ENCODE measurements around the gene PRR33.

Gene PRR33

DNA sequence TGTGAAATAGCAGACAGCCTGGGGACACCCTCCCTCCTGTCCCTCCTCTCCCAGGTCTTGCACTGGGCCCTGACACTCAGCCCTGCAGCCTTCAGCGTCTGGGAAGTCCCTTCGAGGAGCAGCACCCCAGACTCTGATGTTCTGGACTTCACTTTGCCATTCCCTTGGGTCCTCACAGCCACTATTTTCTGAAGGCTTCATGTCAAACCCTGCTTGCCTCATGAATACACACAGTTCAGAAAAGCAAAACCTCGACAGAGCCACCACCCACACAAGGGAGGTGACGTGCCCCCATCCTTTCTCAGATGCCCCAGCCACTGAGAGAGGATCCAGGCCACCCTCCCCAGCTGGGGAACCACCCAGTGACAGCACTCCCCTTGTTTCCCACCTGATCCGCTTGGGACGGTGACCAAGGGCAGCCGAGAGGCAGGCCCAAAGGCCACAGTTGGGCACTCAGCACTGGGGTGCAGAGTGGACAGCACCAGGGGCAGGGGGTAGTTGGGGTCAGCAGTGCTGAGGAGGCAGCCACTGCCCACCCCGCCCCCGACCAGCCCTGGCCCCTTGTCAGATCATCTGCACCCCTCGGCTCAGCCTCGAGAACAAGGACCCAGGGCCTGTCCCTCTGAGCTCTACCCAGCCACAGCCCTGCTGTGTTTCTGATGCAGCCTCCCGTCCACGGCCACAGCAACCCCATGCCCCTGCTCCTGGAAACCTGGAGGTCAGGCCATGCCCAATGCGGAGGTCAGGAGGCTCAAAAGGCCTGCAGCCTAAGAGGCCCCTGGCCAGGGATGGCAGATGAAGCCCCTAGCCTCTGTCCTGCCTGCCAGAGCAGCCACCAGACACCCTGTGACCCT is 24.7 kb upstream of the PRR33 start:
- no peak for DNase-seq (ENCODE audit: low spot score)

DNA sequence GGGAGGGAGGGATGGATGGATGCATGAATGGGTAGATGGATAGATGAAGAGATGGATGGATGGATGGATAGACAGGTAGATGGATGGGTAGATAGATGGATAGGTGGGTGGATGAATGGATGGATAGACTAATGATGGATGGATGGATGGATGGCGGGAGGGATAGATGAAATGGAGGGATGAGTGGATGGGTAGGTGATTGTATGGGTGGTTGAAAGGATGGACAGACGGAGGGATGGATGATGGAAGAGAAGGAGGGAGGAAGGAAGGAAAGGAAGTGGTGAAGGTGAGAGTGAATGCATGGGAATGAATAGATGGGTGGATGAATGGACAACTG is 24.1 kb upstream of the PRR33 start:
- no peak for DNase-seq (ENCODE audit: low spot score)

DNA sequence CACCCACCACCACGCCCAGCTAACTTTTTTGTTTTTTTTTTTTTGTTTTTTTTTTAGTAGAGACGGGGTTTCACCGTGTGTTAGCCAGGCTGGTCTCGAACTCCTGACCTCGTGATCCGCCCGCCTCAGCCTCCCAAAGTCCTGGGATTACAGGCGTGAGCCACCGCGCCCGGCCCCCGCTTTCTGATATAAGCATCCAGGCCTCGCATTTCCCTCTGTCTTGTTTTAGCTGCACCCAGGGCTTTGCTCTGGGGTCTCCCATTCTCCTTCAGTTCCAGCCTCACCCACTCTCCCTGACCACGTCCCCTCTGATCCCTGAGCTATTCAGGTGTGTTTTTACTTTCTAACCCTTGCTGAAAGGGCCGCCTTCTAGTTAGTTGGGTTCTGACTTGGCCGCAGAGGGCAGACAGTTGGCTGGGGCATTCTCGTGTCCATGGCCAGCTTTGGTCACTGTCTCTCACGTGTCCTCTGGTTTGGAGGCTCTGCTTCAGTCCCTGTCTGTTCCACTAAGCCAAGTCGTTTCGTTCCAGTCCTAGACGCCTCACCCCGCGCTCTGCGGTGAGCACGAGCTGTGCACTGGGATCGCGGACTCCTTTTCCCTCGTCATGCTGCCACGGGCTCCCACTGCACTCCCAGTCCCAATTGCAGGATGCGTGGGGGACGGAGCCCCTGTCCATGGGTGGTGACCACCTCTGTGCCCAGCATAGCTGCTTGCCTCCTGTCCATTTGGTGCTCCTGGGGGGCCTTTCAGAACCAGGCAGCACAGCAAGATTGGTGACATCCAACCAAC is 21.8 kb upstream of the PRR33 start:
- DNase-seq (ENCODE audit: low spot score): no peak

DNA sequence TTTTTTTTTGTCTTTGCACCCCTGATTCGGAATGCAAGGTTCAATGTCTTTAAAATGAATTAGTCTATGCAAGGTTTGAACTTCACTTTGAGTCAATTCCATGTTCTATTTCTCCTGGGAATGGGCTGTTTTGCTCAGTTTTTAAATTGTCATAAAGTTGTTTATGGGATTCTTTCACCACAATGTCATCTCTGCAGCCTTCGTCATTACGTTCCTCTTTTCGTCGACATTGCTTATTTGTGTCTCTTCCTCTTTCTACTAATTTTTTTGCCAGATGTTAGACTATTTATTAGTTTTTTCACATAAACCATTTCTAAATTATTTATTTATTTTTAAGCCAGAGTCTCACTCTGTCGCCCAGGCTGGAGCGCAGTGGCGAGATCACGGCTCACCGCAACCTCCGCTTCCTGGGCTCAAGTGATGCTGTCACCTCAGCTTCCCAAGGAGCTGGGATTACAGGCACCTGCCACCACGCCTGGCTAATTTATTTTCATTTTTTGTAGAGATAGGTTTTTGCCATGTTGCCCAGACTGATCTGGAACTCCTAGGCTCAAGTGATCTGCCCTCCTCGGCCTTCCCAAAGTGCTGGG is 20.7 kb upstream of the PRR33 start:
- DNase-seq (ENCODE audit: low spot score): no peak

DNA sequence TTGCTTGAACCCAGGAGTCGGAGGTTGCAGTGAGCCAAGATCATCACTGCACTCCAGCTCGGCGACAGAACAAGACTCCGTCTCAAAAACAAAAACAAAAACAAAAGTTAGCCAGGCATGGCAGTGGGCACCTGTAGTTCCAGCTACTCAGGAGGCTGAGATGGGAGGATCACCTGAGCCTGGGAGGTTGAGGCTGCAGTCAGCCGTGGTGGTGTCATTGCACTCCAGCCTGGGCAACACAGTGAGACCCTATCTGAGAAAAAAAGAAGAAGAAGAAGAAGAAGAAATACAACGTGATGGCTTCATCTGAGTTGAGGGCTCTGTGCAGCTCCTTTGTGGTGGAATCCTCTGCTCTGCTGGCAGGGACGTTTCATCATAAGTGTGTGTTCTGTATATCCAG is 17.8 kb upstream of the PRR33 start:
- DNase-seq (ENCODE audit: low spot score): no peak

DNA sequence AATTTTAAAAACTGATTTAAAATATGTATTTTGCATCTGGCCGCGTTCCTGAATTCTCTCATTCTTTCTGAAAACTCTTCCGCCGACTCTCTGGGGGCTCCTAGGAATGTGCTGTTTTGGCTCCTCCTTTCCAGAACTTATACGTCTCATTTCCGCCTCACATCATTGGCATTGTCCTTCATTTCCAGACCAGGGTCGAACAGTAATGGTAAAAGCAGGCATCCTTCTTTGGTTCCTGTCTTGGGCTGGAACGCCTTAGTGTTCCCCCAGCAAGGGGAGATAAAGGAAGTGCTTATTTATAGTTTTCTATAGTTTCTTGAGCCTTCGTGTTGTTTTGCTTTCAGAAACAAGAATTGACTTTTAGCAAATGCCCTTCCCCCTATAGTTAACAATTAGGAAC is 16.9 kb upstream of the PRR33 start:
- no peak for DNase-seq (ENCODE audit: low spot score)

DNA sequence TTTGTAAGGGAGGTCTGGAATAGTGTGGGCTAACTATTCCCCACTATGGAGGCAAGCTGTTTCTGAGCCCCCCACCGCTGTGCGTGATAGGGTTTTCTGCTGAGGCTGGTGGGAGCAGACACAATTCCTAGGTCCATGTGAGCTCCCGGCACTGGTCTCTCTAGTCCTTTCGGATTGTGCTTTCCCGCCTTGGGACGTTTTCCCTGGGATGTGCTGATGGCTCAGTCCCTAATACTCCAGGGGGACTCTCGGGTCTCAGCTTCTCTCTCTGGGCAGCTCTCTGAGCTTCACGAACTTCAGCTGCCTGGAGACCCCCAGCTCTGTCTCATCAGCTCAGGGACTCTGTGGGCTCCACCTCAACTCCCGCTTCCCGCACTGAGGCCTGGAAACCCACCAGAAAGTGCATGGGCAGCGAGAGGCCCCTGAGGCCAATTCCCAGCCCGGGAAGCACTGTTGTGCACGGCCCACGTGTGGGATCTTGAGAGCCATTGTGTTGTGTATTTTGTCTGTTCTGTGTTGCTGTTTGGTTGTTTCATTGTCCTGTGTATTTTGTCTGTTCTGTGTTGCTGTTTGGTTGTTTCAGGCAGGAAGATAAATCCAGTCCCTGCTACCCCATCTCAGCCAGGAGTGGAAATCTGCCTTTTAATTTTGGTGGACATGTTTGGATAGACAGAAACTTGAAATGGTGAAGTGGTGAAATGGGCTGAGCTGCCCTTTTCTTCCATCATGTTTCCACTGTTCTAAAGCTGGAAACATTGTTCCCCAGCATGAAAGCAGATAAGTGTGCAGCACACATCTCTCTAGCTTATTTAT is 15.1 kb upstream of the PRR33 start:
- DNase-seq (ENCODE audit: low spot score): no peak

DNA sequence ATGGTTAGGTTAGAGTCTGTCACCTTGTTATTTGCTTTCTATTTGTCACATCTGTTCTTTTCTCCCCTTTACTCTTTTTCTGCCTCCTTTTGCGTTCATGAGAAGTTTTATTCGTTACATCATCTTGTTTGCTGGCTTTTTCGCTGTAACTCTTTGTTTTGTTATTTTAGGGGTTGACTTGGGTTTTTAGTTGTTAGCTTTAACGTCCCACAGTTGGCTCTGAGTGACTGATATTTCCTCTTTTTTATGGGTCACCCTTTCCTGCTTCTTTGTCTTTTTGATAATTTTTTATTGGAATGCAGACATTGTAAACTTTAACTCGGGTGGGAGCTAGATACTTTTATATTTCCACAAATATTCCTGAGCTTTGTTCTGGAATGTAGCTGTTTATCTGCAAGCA is 14.5 kb upstream of the PRR33 start:
- DNase-seq (ENCODE audit: low spot score): no peak

DNA sequence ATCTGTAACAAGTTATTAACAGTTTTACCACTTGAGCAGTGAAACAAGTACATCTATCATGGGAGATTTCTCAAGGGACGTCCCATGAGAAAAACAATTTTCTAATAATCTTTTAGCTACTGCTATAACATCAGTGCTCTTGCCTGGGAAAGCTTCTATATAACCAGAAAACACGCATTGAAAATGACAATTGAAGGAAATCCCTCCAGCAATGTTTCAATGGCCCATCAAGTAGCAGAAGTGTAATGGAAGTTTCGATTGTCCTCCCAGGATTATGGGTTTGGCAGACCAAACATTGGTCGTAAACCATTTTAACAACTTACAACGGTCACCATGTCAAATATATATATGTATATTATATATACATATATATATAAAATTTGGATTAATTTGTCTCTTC is 8.0 kb upstream of the PRR33 start:
- no peak for DNase-seq (ENCODE audit: low spot score)

DNA sequence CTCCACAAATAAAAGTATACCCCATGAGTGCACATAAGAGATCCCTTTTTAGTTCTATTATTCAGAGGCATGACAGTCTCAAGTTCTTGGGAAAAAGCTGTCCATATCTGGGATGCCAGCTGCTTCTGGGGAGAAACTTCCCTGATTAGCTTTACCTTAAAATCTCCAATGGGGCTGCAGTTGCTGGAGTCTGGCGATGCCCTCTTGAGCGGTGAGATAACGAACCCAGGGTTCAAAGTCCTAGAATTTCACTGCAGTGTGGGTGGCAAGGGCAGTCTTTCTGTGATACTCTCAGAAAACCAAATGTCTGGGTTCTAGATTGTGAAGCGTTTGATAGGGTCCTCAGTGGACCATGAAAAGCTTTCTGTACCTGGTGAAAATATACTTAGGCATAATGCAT is 7.4 kb upstream of the PRR33 start:
- no peak for DNase-seq (ENCODE audit: low spot score)

DNA sequence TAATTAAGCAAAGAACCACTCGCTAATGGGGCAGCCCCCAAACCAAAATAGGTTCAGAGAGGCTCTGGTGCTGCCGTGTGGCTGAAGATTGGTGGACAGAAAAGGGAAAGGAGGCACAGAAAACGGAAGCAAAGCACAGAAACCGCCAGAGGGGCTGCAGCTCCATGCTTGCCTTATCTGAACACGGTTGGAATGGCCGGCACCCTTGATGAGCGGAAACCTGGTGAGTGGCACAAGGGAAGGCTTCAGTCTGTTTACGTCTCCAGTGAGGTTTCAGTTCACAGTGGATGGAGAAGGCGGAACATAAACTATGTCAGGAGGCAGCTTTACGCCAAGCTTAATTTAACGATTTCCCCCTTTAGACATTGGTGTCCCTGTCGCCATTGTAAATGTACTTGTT is 5.2 kb upstream of the PRR33 start:
- no peak for DNase-seq (ENCODE audit: low spot score)

DNA sequence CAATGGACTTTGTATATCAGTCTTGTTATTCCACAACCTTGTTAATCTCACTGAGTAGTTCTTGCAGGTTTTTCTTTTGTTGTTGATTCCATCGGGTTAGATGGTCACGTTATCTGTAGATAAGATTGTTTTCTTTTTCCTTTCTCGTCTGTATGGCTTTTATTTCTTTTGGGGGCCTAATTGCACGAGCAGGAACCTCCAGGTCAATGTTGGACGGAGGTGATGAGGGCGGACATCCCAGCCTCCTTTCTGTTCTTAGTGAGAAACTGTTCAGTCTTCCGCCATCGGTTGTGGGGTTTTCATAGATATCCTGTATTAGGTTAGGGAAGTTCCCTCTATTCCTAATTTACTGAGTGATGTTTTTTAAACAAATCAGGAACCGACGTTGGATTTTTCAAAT is 4.8 kb upstream of the PRR33 start:
- no peak for DNase-seq (ENCODE audit: low spot score)

DNA sequence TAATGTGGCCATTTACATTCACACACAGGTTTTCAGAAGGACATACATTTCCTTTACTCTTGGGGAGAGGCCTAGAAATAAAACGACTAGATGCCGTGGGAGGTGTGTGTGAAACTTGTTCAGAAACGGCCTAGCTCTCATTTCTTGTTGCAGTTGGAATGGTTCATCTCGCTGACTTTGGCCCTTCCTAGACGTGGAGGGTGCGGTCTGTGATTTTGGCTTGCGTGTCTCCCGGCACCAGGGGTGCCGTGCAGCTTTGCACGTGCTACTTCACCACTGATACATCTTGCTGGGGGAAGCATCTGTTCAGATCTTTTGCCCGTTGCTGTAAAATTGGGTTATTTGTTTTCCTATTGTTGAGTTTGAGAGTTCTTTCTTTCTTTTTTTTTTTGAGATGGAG is 3.1 kb upstream of the PRR33 start:
- DNase-seq (ENCODE audit: low spot score): no peak

DNA sequence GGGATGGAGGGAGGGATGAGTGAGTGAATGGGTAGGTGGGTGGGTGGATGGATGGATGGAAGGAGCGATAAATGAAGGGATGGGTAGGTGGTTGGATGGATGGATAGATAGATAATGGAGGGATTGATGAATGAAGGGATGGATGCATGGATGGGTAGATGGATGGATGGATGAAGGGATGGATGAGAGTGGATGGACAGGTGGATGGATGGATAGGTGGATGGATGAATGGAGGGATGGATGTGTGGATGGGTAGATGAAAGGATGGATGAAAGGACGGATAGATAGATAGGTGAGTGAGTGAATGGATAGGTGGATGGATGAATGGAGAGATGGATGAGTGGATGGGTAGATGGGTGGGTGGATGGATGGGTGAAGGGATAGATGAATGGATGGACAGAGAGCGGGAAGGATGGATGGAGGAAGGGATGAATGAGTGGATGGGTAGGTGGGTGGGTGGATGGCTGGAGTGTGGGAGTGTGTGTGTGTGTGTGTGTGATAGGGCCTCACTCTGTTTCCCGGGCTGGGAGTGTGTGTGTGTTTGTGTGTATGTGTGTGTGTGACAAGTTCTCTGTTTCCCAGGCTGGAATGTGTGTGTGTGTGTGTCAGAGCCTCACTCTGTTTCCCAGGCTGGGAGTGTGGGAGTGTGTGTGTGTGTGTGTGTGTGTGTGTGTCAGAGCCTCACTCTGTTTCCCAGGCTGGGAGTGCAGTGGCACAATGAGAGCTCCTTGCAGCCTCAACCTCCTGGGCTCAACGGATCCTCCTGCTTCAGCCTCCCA is 2.1 kb upstream of the PRR33 start:
- no peak for DNase-seq (ENCODE audit: low spot score)

DNA sequence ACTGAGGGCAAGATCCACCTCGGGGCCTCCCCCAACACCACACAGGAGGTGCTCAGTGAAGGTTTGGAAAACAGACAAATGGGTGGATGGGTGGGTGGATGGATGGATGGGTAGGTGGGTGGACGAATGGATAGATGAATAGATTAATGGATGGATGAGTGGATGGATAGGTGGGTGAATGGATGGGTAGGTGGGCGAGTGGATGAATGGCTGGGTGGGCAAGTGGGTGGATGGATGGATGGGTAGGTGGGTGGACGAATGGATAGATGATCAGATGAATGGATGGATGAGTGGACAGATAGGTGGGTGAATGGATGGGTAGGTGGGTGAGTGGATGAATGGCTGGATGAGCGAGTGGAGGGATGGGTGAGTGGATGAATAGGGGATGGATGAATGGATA is 863 bp upstream of the PRR33 start:
- DNase-seq (ENCODE audit: low spot score): no peak

DNA sequence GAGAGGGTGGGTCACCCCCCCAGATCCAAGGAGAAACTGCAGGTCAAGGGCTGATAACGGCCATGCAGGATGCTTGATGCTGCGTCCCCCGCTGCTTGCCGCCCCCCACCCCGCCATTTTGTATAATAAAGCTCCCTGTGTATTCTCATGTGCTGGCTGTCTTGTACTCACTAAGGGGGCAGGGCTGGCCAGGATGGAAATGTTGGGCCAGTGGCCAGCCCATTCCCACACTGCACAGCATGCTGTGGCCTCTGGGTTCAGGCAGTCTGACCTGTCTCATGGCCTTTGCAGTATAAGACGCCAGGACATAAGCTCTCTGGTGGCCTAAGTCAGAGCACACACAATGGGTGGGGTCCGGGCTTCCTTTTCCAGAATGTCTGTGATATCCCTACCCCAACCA is 421 bp upstream of the PRR33 start:
- DNase-seq (ENCODE audit: low spot score): no peak

DNA sequence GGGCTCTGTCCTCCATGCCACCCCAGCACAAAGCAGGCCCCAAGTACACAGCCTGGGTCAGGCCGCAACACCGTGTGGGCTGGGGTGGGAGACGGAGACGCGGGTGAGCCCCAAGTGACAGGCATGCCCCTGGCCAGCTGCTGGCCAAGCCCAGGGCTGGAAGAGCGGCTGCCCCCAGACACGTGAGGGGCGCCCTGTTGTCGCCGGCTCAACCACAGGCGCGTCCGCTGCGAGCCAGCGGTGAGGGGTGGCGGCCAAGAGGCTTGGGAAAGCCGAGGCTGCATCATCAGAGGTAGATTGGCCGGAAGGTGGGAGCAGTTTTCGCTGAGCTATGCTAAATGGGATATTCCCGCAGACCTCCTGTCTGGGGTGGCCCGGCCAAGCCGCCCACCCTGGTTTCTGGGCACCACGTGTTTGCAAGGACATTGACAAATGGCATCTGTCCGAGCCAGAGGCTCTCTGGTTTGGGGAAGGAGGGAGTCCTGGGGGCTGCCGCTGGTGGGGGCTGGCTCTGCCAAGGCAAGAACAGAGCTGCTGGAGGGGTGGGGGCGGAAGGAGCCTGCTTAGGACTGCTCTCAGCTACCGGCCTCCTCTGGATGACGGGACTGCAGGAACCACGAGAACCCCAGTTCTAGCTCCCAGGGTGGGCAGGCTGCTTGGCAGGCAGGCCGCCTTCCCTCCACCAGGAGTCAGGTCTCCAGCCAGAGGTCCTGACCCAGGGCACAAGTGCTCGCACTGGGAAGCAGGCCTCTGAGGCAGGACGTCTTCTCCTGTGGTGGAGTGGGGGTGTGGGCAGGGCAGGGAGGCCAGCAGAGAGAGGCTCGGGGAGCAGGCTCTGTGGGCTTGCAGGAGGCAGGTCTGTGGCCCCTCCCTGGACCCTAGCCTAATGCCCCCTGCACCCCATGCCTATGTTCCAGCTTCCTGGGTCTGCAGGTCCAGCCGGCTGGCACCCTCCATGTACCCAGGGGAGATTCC is 552 bp downstream of the PRR33 start:
- DNase-seq (ENCODE audit: low spot score): no peak

DNA sequence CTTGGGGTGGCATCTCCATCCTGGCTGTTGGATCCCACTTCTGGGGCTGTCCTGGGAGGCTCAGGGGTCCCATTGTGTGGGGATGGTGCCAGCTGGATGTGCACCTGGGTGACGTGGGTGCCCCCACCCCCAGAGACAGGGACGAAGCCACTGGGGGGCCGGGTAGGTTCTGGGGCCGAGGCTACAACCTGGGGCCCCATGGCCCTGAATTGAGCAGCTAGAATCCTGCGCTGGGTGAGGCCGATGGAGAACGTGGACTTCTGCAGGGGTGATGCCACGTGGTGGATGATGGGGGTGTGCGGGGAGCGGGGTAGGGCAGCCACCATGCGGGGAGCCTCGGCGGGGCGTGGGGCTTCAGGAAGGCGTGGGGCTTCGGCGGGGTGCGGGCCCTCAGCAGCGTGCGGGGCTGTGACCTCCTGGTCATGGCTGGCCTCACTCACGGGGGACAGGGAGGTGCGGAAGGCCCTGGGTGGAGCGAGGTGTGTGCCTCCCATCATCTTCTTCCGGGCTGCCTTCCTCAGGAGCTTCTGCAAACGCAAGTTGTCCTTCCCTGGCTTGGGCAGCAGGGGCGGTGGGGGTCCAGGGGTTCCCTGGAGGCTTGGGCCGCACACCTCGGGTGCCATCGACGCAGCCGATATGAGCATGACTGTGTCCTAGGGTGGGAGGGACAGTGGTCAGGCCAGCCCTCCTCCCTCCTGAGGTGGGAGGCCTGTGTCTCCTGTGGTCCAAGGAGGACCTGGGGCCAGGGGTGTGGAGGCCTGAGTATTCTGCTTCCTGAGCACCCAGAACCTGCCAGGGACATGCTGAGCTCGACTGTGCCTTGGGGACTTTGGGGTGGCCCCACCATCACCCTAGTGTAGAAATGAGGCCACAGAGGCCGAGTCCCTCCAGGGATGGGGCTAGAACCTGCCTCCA is 1.5 kb downstream of the PRR33 start:
- no peak for DNase-seq (ENCODE audit: low spot score)

DNA sequence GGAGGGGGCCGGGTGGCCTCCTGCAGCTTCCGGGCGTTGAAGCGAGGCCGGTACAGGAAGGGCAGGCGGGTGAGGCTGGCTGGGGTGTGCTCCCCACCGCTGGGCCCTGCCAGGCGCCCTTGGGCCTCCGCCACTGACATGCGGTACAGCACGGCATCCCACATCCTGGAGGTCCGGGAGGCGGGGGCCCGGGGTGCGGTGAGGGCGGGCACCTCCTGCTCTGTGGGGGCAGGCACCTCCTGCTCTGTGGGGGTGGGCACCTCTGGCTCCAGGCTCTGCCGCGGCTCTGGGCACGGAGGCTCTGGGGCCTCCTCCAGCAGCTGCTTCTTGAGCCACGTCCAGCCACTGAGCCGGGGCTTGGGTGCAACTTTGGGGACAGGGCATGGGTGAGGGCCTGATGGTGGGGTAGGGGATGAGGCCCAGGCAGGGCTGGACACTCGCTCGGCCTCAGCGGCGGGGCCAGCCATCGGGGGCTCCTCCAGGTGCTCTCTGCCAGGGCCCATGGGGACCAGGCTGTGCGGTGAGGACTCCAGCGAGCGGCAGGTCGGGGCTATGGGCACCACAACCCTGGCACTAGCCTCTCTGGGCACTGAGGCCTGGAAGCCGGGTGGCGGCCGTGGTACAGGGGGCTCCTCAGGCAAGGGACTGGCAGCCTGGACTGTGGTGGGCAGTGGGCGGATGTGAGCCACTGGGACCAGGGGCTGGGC is 2.3 kb downstream of the PRR33 start:
- DNase-seq (ENCODE audit: low spot score): no peak

Measured in D341Med (cell line).